ENCODE results near the gene TNRC6C. TPM values are rescaled to one million over a fixed set of nuclear protein-coding genes. Genes with fewer than 3 reads are reported as not detected.

Gene TNRC6C
- total RNA-seq, 2 experiments from 2014 or later: 50.7 to 57.3 TPM

DNA sequence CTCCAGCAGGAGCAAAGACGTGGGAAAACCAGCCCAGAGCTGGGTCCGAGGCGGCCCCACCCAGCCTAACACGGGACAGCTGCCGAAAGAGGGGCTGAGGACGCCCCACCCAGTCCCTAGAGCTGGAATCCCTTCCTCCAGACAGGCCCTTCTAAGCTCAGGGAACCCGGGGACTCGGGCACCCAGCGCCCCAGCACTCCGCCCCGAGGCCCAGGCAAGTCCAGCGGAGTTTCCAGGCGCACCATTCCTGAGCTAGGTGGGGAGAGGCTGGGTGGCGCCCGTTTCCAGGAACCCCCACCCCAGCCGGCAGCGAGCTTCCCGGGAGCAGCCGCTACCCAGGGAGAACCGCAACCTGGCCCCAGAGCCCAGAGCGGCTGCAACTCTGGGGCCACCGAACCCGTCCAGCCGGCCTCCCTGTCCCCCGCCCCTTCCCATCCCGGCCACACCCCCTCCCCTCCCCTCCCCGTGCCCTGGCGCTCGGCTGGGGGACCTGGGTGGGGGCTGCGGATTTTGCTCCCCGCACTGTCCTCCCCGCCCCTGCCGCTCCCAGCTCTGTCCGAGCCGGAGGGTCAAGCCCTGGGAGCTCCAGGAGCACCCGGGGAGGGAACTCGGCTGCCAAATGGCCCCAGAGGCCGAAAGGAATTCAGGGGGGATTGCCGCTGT lies 169.5 kb downstream of the TNRC6C start:
- POLR2A ChIA-PET: interaction anchor here (0.6 to 15.4 kb wide), 14 partner anchors 9 to 687 kb away, joined by 3 to 766 read pairs (median 4); partner anchors contain the start of genes TMC8 and TNRC6C
- H3K9me3 Mint-ChIP-seq: no peaks in the 10 kb centered on the region

DNA sequence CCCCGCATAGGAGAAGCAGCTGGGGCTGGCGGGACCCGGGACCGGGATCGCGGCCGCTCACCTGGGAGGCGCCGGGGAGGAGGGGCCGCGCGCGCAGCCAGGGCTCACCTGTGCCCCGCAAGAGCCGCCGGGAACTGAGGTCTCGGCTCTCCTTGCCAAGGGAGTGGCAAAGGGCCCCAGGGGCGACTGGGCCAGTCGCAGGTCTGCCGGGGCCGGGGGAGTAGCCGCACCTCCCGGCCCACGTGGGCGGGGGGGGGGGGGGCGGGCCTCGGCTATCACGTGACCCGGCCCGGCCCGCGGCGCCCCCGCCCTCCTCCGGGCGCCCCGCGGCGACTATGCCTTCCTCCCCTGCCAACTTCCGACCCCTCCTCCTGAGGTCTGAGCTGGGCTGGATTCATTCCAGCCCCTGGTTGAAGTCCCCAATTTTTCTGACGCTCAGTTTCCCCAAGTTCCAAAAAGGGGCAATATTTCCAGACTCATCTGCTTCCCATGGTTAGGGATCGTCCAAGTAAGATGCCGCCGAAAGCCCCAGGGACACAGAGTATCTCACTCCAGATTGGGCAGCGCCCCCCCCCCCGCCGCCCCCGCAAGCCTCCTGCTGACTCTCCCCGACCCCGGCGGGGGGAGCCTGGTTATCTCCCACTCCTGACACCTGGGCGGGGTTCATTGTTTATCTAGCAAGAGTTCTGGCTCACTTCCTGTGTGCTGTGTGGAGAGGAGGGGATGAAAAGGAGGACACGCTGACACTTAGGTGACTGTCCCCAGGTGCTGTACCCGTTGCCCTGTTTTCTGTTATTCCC lies 170.2 kb downstream of the TNRC6C start, which contains the start of gene TMC6:
TMC6 (minus strand) TSS at position 205 of the 800 bp plus-strand sequence. CDS start 1,923 bp downstream, outside the sequence.
- DNase-seq: peak; percentile 58 to 89 (median 75)
- Histone ChIP-seq H3K4me3 (ENCODE audit: low read length) (peak within 1 kb of the TSS; percentile 94), H3K27ac (ENCODE audit: low read depth in 1 of 2, low read length in 2 of 2) (peak within 1 kb of the TSS; percentile 75 to 92), H3K9me3 (ENCODE audit: control insufficient read depth in 1 of 2, insufficient read depth in 1 of 2, low read length in 2 of 2) (no peaks in the 10 kb centered on the region), H3K36me3 (ENCODE audit: insufficient read depth, low read length) (peaks cover 57% of the 10 kb centered on the region), H3K4me1 (ENCODE audit: insufficient read depth, low read length) (peaks cover 76% of the 10 kb centered on the region), H3K27me3 (ENCODE audit: control insufficient read depth in 1 of 2, insufficient read depth in 2 of 2, low read length in 2 of 2) (no peaks in the 10 kb centered on the region)
- H3K9me3 Mint-ChIP-seq: no peaks in the 10 kb centered on the region
- H3K27ac Mint-ChIP-seq: peak within 1 kb of the TSS; percentile 96
- intact Hi-C loops (cut with DNase I, micrococcal nuclease): loop anchor here (5.0 to 10.0 kb wide), 4 partner anchors 124 to 296 kb away; partner anchors contain the start of gene SOCS3 (in 1 of the 2)
- H3K4me3 Mint-ChIP-seq: peak within 1 kb of the TSS; percentile 100
- ATAC-seq (ENCODE audit: poor library complexity): peak; percentile 43
- peaks cover 76% of the 10 kb centered on the region for H3K36me3 Mint-ChIP-seq (ENCODE audit: low read depth)
- TF ChIP-seq, protein P1, sequence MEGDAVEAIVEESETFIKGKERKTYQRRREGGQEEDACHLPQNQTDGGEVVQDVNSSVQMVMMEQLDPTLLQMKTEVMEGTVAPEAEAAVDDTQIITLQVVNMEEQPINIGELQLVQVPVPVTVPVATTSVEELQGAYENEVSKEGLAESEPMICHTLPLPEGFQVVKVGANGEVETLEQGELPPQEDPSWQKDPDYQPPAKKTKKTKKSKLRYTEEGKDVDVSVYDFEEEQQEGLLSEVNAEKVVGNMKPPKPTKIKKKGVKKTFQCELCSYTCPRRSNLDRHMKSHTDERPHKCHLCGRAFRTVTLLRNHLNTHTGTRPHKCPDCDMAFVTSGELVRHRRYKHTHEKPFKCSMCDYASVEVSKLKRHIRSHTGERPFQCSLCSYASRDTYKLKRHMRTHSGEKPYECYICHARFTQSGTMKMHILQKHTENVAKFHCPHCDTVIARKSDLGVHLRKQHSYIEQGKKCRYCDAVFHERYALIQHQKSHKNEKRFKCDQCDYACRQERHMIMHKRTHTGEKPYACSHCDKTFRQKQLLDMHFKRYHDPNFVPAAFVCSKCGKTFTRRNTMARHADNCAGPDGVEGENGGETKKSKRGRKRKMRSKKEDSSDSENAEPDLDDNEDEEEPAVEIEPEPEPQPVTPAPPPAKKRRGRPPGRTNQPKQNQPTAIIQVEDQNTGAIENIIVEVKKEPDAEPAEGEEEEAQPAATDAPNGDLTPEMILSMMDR (IDR thresholded peaks at IDR 0.05): no peak
- POLR2A ChIA-PET: interaction anchor here (0.5 to 16.9 kb wide), 20 partner anchors 4 to 1387 kb away, joined by 3 to 766 read pairs (median 9); partner anchors contain the start of genes TMC6, TMC8 and TNRC6C
- no peaks in the 10 kb centered on the region for H3K27me3 Mint-ChIP-seq
- peaks cover 56% of the 10 kb centered on the region for H3K4me1 Mint-ChIP-seq (ENCODE audit: low read depth)
- CTCF ChIA-PET: interaction anchor here (2.5 to 5.9 kb wide), 2 partner anchors 15 to 16 kb away, joined by 12 to 24 read pairs; no protein-coding TSS in a partner anchor

More for the DNA sequence above, 169.5 kb downstream of the TNRC6C start:
- no peaks in the 10 kb centered on the region for H3K9me3 ChIP-seq (ENCODE audit: control insufficient read depth in 1 of 2, insufficient read depth in 1 of 2, low read length in 2 of 2)
- peak overlapping the region; percentile 96 for H3K4me3 Mint-ChIP-seq
- DNase-seq (peak in 2 of 14 experiments; percentile 40 to 42), ATAC-seq (ENCODE audit: poor library complexity) (no peak)
- peak overlapping the region; percentile 94 for H3K4me3 ChIP-seq (ENCODE audit: low read length)
- peak overlapping the region; percentile 83 for H3K27ac Mint-ChIP-seq
- H3K27me3 Mint-ChIP-seq: no peaks in the 10 kb centered on the region
- CTCF ChIA-PET: interaction anchor here (0.7 to 5.9 kb wide), 5 partner anchors 9 to 123 kb away, joined by 3 to 24 read pairs (median 4); no protein-coding TSS in a partner anchor
- H3K27me3 ChIP-seq (ENCODE audit: control insufficient read depth in 1 of 2, insufficient read depth in 2 of 2, low read length in 2 of 2): no peaks in the 10 kb centered on the region
- peaks cover 77% of the 10 kb centered on the region for H3K36me3 Mint-ChIP-seq (ENCODE audit: low read depth)
- intact Hi-C loops (cut with DNase I, micrococcal nuclease): loop anchor here (5.0 to 10.0 kb wide), 4 partner anchors 124 to 297 kb away; partner anchors contain the start of gene SOCS3 (in 1 of the 2)
- TF ChIP-seq, protein P1 (IDR thresholded peaks at IDR 0.05): no peak
- H3K27ac ChIP-seq (ENCODE audit: low read depth in 1 of 2, low read length in 2 of 2): peak overlapping the region; percentile 49 to 92
- H3K36me3 ChIP-seq (ENCODE audit: insufficient read depth, low read length): peaks cover 57% of the 10 kb centered on the region
- H3K4me1 ChIP-seq (ENCODE audit: insufficient read depth, low read length): peaks cover 76% of the 10 kb centered on the region
- peaks cover 57% of the 10 kb centered on the region for H3K4me1 Mint-ChIP-seq (ENCODE audit: low read depth)

All from CD4-positive, alpha-beta T cell (primary cell).